IgD-negative memory B cell (primary cell): ENCODE data around the gene KIF26A. TPM values are rescaled to one million over a fixed set of nuclear protein-coding genes. Genes with fewer than 3 reads are reported as not detected.
A peak's percentile ranks its signal among the peaks of the same experiment; 100 is the strongest.

Experiments used
- H3K27ac Mint-ChIP-seq, 3 donors: one replicate each; pipeline ENCODE4 v1.8.0; 2020 to 2022; ENCODE audit warnings: mild to moderate bottlenecking in 3 of 3, mixed read lengths in 3 of 3, moderate library complexity in 1 of 3
- H3K27me3 Mint-ChIP-seq: one replicate; pipeline ENCODE4 v1.8.0; 2021; ENCODE audit warnings: mixed read lengths
- H3K36me3 Mint-ChIP-seq: one replicate; pipeline ENCODE4 v1.8.0; 2020; ENCODE audit warnings: mild to moderate bottlenecking, mixed read lengths
- H3K4me1 Mint-ChIP-seq, 3 donors: one replicate each; pipeline ENCODE4 v1.8.0; 2020 to 2022; ENCODE audit warnings: mixed read lengths in 3 of 3, mild to moderate bottlenecking in 1 of 3
- H3K4me3 Mint-ChIP-seq, 4 donors: one replicate each; pipeline ENCODE4 v1.8.0; 2020 to 2022; ENCODE audit warnings: mild to moderate bottlenecking in 4 of 4, mixed read lengths in 4 of 4, moderate library complexity in 3 of 4
- H3K9me3 Mint-ChIP-seq, 3 donors: one replicate each; pipeline ENCODE4 v1.8.0; 2020 to 2021; ENCODE audit warnings: mixed read lengths in 3 of 3, mild to moderate bottlenecking in 1 of 3
- polyA plus RNA-seq: library from polyadenylated mRNA; unstranded; fragments of 300-500 nt; fragmentation: Illumina TruSeq; gene quantifications from one replicate; pipeline ENCODE4 v1.2.3, GENCODE V29; 2021

The KIF26A gene
- polyA plus RNA-seq, 1 donor from 2014 or later, result not detected

DNA sequence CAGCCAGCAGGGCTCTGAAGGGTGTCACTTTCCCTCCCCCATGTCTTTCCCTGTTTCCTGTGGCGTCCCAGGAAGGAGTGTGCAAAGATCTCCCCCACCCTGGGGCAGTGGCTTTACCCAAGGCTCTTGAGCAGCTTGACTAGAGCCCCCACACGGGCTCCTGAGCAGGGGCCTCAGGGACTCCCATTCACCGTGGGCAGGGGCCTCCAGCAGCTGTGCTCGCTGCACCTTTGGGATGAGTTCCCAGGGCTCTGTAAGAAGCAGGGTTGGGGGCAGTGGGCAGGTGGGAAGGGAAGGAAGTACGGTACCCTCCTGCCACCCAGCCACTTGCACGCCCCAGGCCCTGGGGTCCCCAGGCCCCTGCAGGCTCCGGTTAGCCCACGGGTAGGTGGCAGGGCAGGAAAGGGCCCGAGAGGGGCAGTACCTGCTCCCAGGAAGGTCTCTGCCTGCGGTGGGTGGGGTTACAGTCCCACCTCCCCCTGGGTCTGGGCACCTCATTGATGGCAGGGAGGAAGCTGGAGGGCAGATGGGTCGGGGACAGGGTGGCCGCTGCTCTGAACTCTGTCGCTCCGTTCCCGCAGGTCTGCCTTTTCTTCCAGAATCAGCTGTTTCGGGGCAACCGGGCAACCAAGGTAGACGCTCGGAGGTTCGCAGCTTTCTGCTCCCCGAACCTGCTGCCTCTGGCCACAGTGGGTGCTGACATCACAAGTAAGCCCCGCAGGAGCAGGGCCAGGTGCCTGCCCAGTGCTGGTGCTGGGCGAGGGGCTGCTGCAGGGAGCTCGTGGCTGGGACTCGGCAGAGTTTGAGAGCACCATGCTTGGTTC lies 39.9 kb upstream of the KIF26A start:
- Mint-ChIP-seq H3K27me3 (peaks cover 1% of the 10 kb centered on the region), H3K27ac (no peak overlapping the region), H3K4me1 (peaks cover 0 to 2% (median 0%) of the 10 kb centered on the region in 3 donors), H3K36me3 (no peaks in the 10 kb centered on the region), H3K9me3 (no peaks in the 10 kb centered on the region), H3K4me3 (no peak overlapping the region)

GRCh38 chr14:104099096-104100041 lies 39.0 kb upstream of the KIF26A start:
- Mint-ChIP-seq H3K9me3 (no peaks in the 10 kb centered on the region), H3K4me3 (no peak overlapping the region), H3K36me3 (no peaks in the 10 kb centered on the region), H3K27me3 (peaks cover 1% of the 10 kb centered on the region), H3K4me1 (peaks cover 0 to 2% (median 0%) of the 10 kb centered on the region in 3 donors), H3K27ac (no peak overlapping the region)

GRCh38 chr14:104100171-104101085 lies 38.0 kb upstream of the KIF26A start:
- Mint-ChIP-seq H3K4me3 (peak overlapping the region in 1 of 4 donors; percentile 47), H3K9me3 (no peaks in the 10 kb centered on the region), H3K36me3 (no peaks in the 10 kb centered on the region), H3K4me1 (peaks cover 0 to 2% (median 0%) of the 10 kb centered on the region in 3 donors), H3K27me3 (no peaks in the 10 kb centered on the region), H3K27ac (no peak overlapping the region)

DNA sequence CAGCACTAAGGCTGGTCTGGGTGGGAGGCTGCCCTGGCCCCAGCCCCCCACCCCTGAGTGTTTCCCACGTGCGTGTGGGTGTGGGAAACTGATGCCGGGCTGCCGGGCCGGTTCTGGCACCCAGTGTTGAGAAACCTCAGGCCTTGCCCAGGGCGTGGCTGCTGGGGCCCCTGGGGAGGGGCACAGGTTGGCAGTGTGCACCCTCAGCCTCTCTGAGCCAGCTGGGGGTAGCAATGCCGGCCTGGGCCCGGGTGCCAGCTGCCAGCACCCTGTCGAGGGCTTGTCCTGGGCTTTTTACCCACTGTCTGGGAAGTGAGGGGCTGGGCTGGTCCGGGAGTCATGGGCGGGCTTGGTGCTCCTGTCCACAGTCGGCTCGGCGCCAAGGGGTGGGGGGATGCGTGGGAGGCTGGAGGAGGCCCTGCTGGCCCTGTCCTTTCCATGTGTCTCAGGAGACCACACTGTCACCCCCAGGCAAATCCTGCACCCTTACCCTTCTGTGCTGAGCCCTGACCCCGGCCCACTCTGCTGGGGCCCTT lies 37.2 kb upstream of the KIF26A start:
- Mint-ChIP-seq H3K27ac (no peak overlapping the region), H3K4me3 (no peak overlapping the region), H3K36me3 (no peaks in the 10 kb centered on the region), H3K4me1 (no peaks in the 10 kb centered on the region), H3K27me3 (peaks cover 1% of the 10 kb centered on the region), H3K9me3 (no peaks in the 10 kb centered on the region)

GRCh38 chr14:104101651-104102281 lies 36.6 kb upstream of the KIF26A start:
- H3K4me3 Mint-ChIP-seq, result no peak overlapping the region
- H3K27me3 Mint-ChIP-seq, result peaks cover 1% of the 10 kb centered on the region
- no peaks in the 10 kb centered on the region for H3K4me1 Mint-ChIP-seq
- no peak overlapping the region for H3K27ac Mint-ChIP-seq
- no peaks in the 10 kb centered on the region for H3K9me3 Mint-ChIP-seq
- H3K36me3 Mint-ChIP-seq, result no peaks in the 10 kb centered on the region

GRCh38 chr14:104102282-104102914 lies 36.0 kb upstream of the KIF26A start:
- no peak overlapping the region for H3K27ac Mint-ChIP-seq
- no peaks in the 10 kb centered on the region for H3K36me3 Mint-ChIP-seq
- peaks cover 1% of the 10 kb centered on the region for H3K27me3 Mint-ChIP-seq
- H3K4me3 Mint-ChIP-seq, result no peak overlapping the region
- no peaks in the 10 kb centered on the region for H3K9me3 Mint-ChIP-seq
- H3K4me1 Mint-ChIP-seq, result no peaks in the 10 kb centered on the region

- Mint-ChIP-seq H3K4me1 (no peaks in the 10 kb centered on the region), H3K4me3 (no peak overlapping the region), H3K9me3 (no peaks in the 10 kb centered on the region), H3K27me3 (peaks cover 1% of the 10 kb centered on the region), H3K27ac (no peak overlapping the region), H3K36me3 (no peaks in the 10 kb centered on the region)
Observed at GRCh38 chr14:104103061-104103445, 35.3 kb upstream of the KIF26A start.

DNA sequence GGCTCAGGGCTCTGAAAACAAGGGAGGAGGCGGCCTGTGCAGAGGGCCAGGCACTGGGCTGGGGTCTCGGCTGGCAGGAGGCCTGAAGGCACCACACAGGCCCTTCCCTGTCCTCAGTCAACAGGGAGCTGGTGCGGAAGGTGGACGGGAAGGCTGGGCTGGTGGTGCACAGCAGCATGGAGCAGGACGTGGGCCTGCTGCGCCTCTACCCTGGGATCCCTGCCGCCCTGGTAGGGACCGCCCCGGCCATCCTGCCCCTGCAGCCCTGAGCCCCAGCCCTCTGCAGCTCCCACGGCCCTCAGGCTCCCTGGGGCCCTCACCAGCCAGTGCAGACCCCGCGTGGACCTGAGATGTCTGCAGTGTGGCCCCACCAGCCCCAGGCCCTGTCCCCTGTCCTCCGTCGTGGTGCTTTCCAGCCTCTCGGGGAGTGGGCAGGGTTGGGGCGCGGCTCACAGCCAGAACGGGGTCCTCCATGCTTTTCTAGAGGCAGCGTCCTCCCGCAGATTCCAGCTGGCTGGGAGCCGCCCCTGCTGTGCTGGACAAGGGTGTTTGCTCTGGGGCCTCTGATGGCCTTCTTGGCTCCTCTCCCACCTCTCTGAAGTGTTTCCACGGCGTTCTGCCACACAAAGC lies 34.8 kb upstream of the KIF26A start:
- Mint-ChIP-seq H3K27me3 (peaks cover 1% of the 10 kb centered on the region), H3K4me1 (no peaks in the 10 kb centered on the region), H3K9me3 (no peaks in the 10 kb centered on the region), H3K27ac (no peak overlapping the region), H3K36me3 (no peaks in the 10 kb centered on the region), H3K4me3 (no peak overlapping the region)

- H3K4me1 Mint-ChIP-seq, result no peaks in the 10 kb centered on the region
- H3K36me3 Mint-ChIP-seq, result no peaks in the 10 kb centered on the region
- H3K4me3 Mint-ChIP-seq, result no peak overlapping the region
- H3K27me3 Mint-ChIP-seq, result peaks cover 3% of the 10 kb centered on the region
- no peak overlapping the region for H3K27ac Mint-ChIP-seq
- H3K9me3 Mint-ChIP-seq, result no peaks in the 10 kb centered on the region
Observed at GRCh38 chr14:104104076-104104901, 34.1 kb upstream of the KIF26A start.

DNA sequence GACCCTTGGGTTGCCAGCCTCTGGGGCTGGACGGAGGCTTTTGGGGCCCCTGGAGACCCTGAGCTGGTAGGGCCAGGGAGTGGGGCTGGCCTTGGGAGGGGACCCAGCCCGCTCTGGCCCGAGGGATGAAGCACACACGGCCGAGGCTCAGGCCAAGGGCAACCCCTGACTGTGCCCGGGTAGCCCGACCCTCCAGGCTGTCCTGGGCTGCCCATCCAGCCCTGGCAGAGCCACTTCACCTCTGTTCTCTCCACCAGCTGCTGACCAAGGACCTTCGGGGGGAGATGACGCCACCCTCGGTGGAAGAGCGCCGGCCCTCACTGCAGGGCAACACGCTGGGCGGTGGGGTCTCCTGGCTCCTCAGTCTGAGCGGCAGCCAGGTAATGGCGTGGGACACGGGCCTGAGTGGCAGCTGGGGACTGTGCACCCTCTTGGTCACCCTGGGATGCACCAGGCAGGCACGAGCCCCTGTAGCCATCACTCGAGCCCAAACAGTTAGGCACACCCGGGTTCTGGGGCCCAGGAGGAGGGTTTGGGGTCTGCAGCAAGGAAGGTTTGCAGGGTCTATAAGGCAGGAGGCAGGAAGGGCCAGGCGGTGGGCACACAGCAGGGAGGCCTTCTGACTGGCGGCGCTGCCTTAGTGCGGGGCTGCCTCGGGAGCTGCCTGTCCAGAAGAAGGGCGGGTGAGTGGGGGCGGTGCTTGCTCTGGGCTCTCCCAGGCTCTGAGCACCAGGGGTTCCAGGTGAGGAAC lies 33.1 kb upstream of the KIF26A start:
- H3K9me3 Mint-ChIP-seq, result no peaks in the 10 kb centered on the region
- H3K36me3 Mint-ChIP-seq, result no peaks in the 10 kb centered on the region
- H3K4me1 Mint-ChIP-seq, result no peaks in the 10 kb centered on the region
- no peak overlapping the region for H3K27ac Mint-ChIP-seq
- no peak overlapping the region for H3K4me3 Mint-ChIP-seq
- H3K27me3 Mint-ChIP-seq, result peaks cover 3% of the 10 kb centered on the region

DNA sequence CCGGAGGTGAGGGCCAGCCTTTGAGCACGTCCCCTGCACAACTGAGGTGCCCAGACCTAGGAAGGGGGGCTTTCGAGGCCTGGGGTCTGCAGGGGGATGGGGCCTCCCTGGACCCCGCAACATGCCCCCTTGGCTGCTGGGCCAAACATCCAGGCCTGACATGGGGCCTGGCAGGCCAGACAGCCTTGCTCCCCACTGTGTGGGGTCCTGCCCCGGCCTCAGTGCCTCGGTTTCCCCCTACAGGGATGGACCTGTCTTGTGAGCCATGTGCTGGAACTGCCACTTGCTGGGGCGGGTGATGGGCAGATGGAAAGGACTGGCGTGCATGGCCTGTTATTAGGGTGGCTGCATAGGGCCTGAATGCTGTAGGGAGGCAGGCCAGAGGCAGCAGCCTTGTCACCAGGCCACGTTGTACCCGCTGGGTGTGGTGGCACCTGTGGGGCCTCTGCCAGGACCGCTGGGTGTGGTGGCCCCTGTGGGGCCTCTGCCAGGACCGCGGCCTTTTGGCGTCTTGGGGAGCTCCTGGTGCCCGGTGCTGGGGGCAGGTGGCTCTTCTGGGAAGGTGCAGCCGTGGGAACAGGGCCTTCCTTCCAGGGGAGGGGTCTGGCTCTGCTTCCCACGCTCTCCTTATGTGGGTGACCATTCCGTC lies 32.4 kb upstream of the KIF26A start:
- no peak overlapping the region for H3K27ac Mint-ChIP-seq
- peaks cover 3% of the 10 kb centered on the region for H3K27me3 Mint-ChIP-seq
- H3K36me3 Mint-ChIP-seq, result no peaks in the 10 kb centered on the region
- no peak overlapping the region for H3K4me3 Mint-ChIP-seq
- H3K9me3 Mint-ChIP-seq, result no peaks in the 10 kb centered on the region
- no peaks in the 10 kb centered on the region for H3K4me1 Mint-ChIP-seq

DNA sequence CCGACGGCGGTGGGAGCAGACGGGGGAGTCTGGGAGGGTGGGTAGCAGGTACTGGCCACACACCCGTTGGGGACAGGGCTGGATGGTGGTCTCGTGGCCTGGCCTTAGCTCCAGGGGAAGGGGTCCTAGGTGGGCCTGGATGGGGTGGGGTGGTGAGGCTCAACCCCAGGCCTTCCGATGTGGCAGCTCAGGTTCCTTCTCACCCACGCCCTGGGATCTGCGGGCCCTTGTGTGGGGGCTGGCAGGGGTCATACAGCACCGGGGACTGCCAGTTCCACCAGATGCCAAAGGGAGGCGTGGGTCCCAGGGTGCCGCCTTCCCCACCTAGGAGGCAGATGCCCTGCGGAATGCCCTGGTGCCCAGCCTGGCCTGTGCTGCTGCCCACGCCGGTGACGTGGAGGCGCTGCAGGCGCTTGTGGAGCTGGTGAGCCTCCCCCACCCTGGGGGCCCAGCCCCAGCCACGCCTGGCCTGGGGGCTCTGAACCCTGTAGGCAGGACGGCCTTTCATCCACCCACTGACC lies 31.9 kb upstream of the KIF26A start:
- no peak overlapping the region for H3K4me3 Mint-ChIP-seq
- H3K4me1 Mint-ChIP-seq, result no peaks in the 10 kb centered on the region
- no peaks in the 10 kb centered on the region for H3K9me3 Mint-ChIP-seq
- peaks cover 3% of the 10 kb centered on the region for H3K27me3 Mint-ChIP-seq
- no peaks in the 10 kb centered on the region for H3K36me3 Mint-ChIP-seq
- no peak overlapping the region for H3K27ac Mint-ChIP-seq
